ENCODE data around the gene NOTCH4. TPM values are rescaled to one million over a fixed set of nuclear protein-coding genes. Genes with fewer than 3 reads are reported as not detected.

Gene NOTCH4
- total and polyA plus RNA-seq, 7 donors = 1.2 to 23.0 (median 5.4) TPM

GRCh38 chr6:32175322-32175710 is 48.6 kb downstream of the NOTCH4 start:
- WGBS, 2 donors = 8 to 25% methylated on average over 2 of the region's 2 CpGs
- no peak for DNase-seq
- TF ChIP-seq CTCF (IDR thresholded peaks at IDR 0.05) (no peak), POLR2AphosphoS5 (IDR thresholded peaks at IDR 0.05) (no peak), EP300 (IDR thresholded peaks at IDR 0.05) (no peak), POLR2A (IDR thresholded peaks at IDR 0.05) (no peak)
- H3K27ac ChIP-seq = peak overlapping the region; percentile 88 to 96 (median 94)
- H3K27me3 ChIP-seq = no peaks in the 10 kb centered on the region
- peaks cover 0 to 20% (median 13%) of the 10 kb centered on the region in 4 donors for H3K36me3 ChIP-seq
- H3K4me1 ChIP-seq = peaks cover 0 to 57% (median 44%) of the 10 kb centered on the region in 4 donors
- intact Hi-C loops (cut with DNase I) = loop anchor here (5.0 to 10.0 kb wide), 2 partner anchors 351 to 508 kb away; partner anchors contain the start of genes CSNK2B, HSPA1B and LY6G5B
- peak overlapping the region; percentile 85 to 97 (median 92) for H3K4me3 ChIP-seq
- H3K9me3 ChIP-seq = no peaks in the 10 kb centered on the region

- Histone ChIP-seq H3K27me3 (no peaks in the 10 kb centered on the region), H3K4me3 (no peak overlapping the region), H3K4me1 (peaks cover 0 to 48% (median 35%) of the 10 kb centered on the region in 4 donors), H3K36me3 (peaks cover 0 to 20% (median 13%) of the 10 kb centered on the region in 4 donors), H3K9me3 (no peaks in the 10 kb centered on the region), H3K27ac (peak overlapping the region in 1 of 4 donors; percentile 96)
- intact Hi-C loops (cut with DNase I) = loop anchor here (10.0 kb wide), 1 partner anchor 350 kb away; the partner anchor contains the start of gene HSPA1B
- no peak for DNase-seq
- 93 to 94% methylated on average over 1 of the region's 1 CpG for WGBS, 2 donors
- TF ChIP-seq EP300 (IDR thresholded peaks at IDR 0.05) = no peak
These were observed 49.5 kb downstream of the NOTCH4 start for GRCh38 chr6:32174416-32174815.

GRCh38 chr6:32173051-32173727 is 50.7 kb downstream of the NOTCH4 start:
- no peaks in the 10 kb centered on the region for H3K9me3 ChIP-seq
- no peak overlapping the region for H3K4me3 ChIP-seq
- H3K4me1 ChIP-seq = peaks cover 0 to 40% (median 28%) of the 10 kb centered on the region in 4 donors
- intact Hi-C loops (cut with DNase I) = loop anchor here (10.0 kb wide), 1 partner anchor 348 kb away; the partner anchor contains the start of gene HSPA1B
- no peak for DNase-seq
- H3K27me3 ChIP-seq = no peaks in the 10 kb centered on the region
- TF ChIP-seq EP300 (IDR thresholded peaks at IDR 0.05) (no peak), CTCF (IDR thresholded peaks at IDR 0.05) (no peak), POLR2AphosphoS5 (IDR thresholded peaks at IDR 0.05) (no peak), POLR2A (IDR thresholded peaks at IDR 0.05) (no peak)
- WGBS, 2 donors = 72 to 86% methylated on average over 4 of the region's 4 CpGs
- peak overlapping the region in 1 of 4 donors; percentile 15 for H3K27ac ChIP-seq
- H3K36me3 ChIP-seq = peaks cover 7 to 32% (median 18%) of the 10 kb centered on the region in 4 donors

- no peak for DNase-seq
- H3K36me3 ChIP-seq = peaks cover 22 to 51% (median 26%) of the 10 kb centered on the region in 4 donors
- intact Hi-C loops (cut with DNase I) = loop anchor here (10.0 kb wide), 1 partner anchor 346 kb away; the partner anchor contains the start of gene HSPA1B
- no peak overlapping the region for H3K4me3 ChIP-seq
- no peak overlapping the region for H3K27ac ChIP-seq
- WGBS, 2 donors = 96 to 97% methylated on average over 6 of the region's 6 CpGs
- no peaks in the 10 kb centered on the region for H3K9me3 ChIP-seq
- H3K4me1 ChIP-seq = peaks cover 0 to 32% (median 18%) of the 10 kb centered on the region in 4 donors
- TF ChIP-seq POLR2A (IDR thresholded peaks at IDR 0.05) (no peak), EP300 (IDR thresholded peaks at IDR 0.05) (no peak), CTCF (IDR thresholded peaks at IDR 0.05) (no peak), POLR2AphosphoS5 (IDR thresholded peaks at IDR 0.05) (no peak)
- H3K27me3 ChIP-seq = no peaks in the 10 kb centered on the region
These were observed 52.6 kb downstream of the NOTCH4 start for GRCh38 chr6:32171234-32171633.

- TF ChIP-seq CTCF (IDR thresholded peaks at IDR 0.05) = no peak
- 94 to 96% methylated on average over 11 of the region's 11 CpGs for WGBS, 2 donors
- H3K36me3 ChIP-seq = peaks cover 27 to 61% (median 29%) of the 10 kb centered on the region in 4 donors
- H3K9me3 ChIP-seq = no peaks in the 10 kb centered on the region
- H3K4me3 ChIP-seq = no peak overlapping the region
- DNase-seq = no peak
- peaks cover 0 to 31% (median 13%) of the 10 kb centered on the region in 4 donors for H3K4me1 ChIP-seq
- no peaks in the 10 kb centered on the region for H3K27me3 ChIP-seq
- no peak overlapping the region for H3K27ac ChIP-seq
- intact Hi-C loops (cut with DNase I) = loop anchor here (10.0 kb wide), 1 partner anchor 345 kb away; the partner anchor contains the start of gene HSPA1B
These were observed 53.6 kb downstream of the NOTCH4 start for GRCh38 chr6:32170294-32170693.
